K562 (cell line): ENCODE measurements around the gene BCAS1. TPM values are rescaled to one million over a fixed set of nuclear protein-coding genes. Genes with fewer than 3 reads are reported as not detected.
A peak's percentile ranks its signal among the peaks of the same experiment; 100 is the strongest.

Experiments
- ATAC-seq: fragments of 200-7000 bp; cut with Tn5 transposase; 3 replicates; pipeline ENCODE4 v1.9.1; 2020; ENCODE audit warnings: moderate library complexity
- BruUV-seq: library from RNA; stranded (reverse); fragments of 400-500 nt; replicated peaks from 2 replicates; lab custom pipeline; 2021; lab: Mats Ljungman, UMichigan
- CTCF ChIA-PET: fragments of 300-600 bp; formaldehyde crosslinking; extraction: SDS; loops from one replicate; lab custom pipeline; 2021; ENCODE audit warnings: low intra/inter-chr PET ratio; lab: Yijun Ruan, JAX
- POLR2A ChIA-PET: fragments of 300-600, 350-650 bp; sonication (Branson Sonifier 250); formaldehyde crosslinking; extraction: SDS; loops from one replicate; lab custom pipeline; 2021; ENCODE audit warnings: antibody characterized with exemption, inconsistent platforms; lab: Yijun Ruan, JAX
- DNase-seq, 4 experiments: peaks; one replicate each; pipeline versions ENCODE4 v3.0.0 to v3.0.0-alpha.2; 2011 to 2018; ENCODE audit warnings: low spot score in 3 of 4, mixed read lengths in 3 of 4; ENCODE audit errors: extremely low read depth in 1 of 4
- FAIRE-seq: peaks from 2 replicates; lab custom pipeline; 2011; peaks lifted over from hg19 to GRCh38; lab: Jason Lieb, UNC
- H2AFZ ChIP-seq: 2 replicates; pipeline ENCODE4 v1.6.0; 2011; ENCODE audit warnings: low read depth, low read length, control low read depth, inconsistent platforms
- H3K27ac ChIP-seq: fragments of 200-600 bp; 3 replicates; pipeline ENCODE4 v1.8.0; 2011; ENCODE audit warnings: low read depth, mild to moderate bottlenecking, control low read depth, inconsistent platforms, low read length, moderate library complexity, mixed read lengths; ENCODE audit errors: extremely low read depth
- H3K27me3 ChIP-seq, 2 experiments: fragments of 300-600 bp in 1 of 2; 2 replicates in 1 of 2; 3 replicates in 1 of 2; pipeline versions ENCODE4 v1.6.0 to v1.8.0; 2011; ENCODE audit warnings: inconsistent platforms in 2 of 2, low read length in 2 of 2, mild to moderate bottlenecking in 1 of 2, mixed read lengths in 1 of 2, moderate library complexity in 1 of 2; ENCODE audit not compliant: control insufficient read depth in 2 of 2, insufficient read depth in 2 of 2
- H3K36me3 ChIP-seq: fragments of 300-600 bp; 3 replicates; pipeline ENCODE4 v1.8.0; 2011; ENCODE audit warnings: mild to moderate bottlenecking, low read length, inconsistent platforms; ENCODE audit not compliant: control insufficient read depth, insufficient read depth
- H3K4me1 ChIP-seq, 2 experiments: fragments of 200-600 bp in 1 of 2; replicated peaks in 1 of 2; 2 replicates in 1 of 2; 3 replicates in 1 of 2; pipeline versions ENCODE4 v1.5.1 to v1.8.0; 2011; ENCODE audit warnings: inconsistent platforms in 2 of 2, low read length in 2 of 2, mild to moderate bottlenecking in 1 of 2, mixed read lengths in 1 of 2, moderate library complexity in 1 of 2; ENCODE audit not compliant: control insufficient read depth in 2 of 2, insufficient read depth in 2 of 2
- H3K4me2 ChIP-seq: 2 replicates; pipeline ENCODE4 v1.6.1; 2011; ENCODE audit warnings: low read length, control low read depth, inconsistent platforms, mixed read lengths; ENCODE audit not compliant: insufficient read depth
- H3K4me3 ChIP-seq: fragments of 200-600 bp; sonication (generic), shearing (Covaris generic); 2 replicates; pipeline ENCODE4 v1.5.1; 2016; ENCODE audit warnings: control low read depth, inconsistent platforms
- H3K79me2 ChIP-seq: fragments of 200-600 bp; 3 replicates; pipeline ENCODE4 v1.8.0; 2011; ENCODE audit warnings: low read length, inconsistent platforms; ENCODE audit not compliant: control insufficient read depth, insufficient read depth
- H3K9ac ChIP-seq, 2 experiments: 2 replicates each; pipeline versions ENCODE4 v1.6.0 to v1.6.1; 2011; ENCODE audit warnings: low read depth in 2 of 2, low read length in 2 of 2, control low read depth in 1 of 2, inconsistent platforms in 1 of 2, mild to moderate bottlenecking in 1 of 2, mixed read lengths in 1 of 2; ENCODE audit not compliant: insufficient read depth in 1 of 2
- H3K9me1 ChIP-seq: one replicate; pipeline ENCODE4 v1.6.0; 2011; ENCODE audit warnings: inconsistent platforms, mild to moderate bottlenecking, low read length, moderate library complexity; ENCODE audit not compliant: control insufficient read depth, insufficient read depth
- H3K9me3 ChIP-seq: replicated peaks from 2 replicates; pipeline ENCODE4 v1.5.1; 2011; ENCODE audit warnings: low read depth, low read length, inconsistent platforms; ENCODE audit not compliant: control insufficient read depth, insufficient read depth
- H4K20me1 ChIP-seq: replicated peaks from 2 replicates; pipeline ENCODE4 v1.6.1; 2011; ENCODE audit warnings: low read length, inconsistent platforms, mixed read lengths; ENCODE audit not compliant: control insufficient read depth, insufficient read depth
- ATF6 ChIP-seq: sonication (generic); formaldehyde crosslinking; IDR thresholded peaks from 2 replicates; pipeline ENCODE4 v1.4.0; 2020; ENCODE audit warnings: mild to moderate bottlenecking, missing genetic modification reagents
- BCLAF1 ChIP-seq, 2 experiments: fragments of 450-650 bp in 1 of 2; IDR thresholded peaks; 2 replicates each; pipeline ENCODE4 v1.6.1; 2011 to 2017; ENCODE audit warnings: low read depth in 2 of 2, antibody characterized with exemption in 1 of 2, borderline replicate concordance in 1 of 2, low read length in 1 of 2, mild to moderate bottlenecking in 1 of 2, mixed read lengths in 1 of 2; ENCODE audit not compliant: control insufficient read depth in 1 of 2
- POLR2AphosphoS5 ChIP-seq: IDR thresholded peaks from 2 replicates; pipeline ENCODE4 v1.6.1; 2011; ENCODE audit warnings: mild to moderate bottlenecking, low read depth, low read length, moderate library complexity; ENCODE audit not compliant: control insufficient read depth, insufficient read depth
- RFX1 ChIP-seq: fragments of 450-650 bp; IDR thresholded peaks from 2 replicates; pipeline ENCODE4 v1.6.1; 2016; ENCODE audit warnings: mild to moderate bottlenecking, moderate library complexity
- WGBS: fragments of 100-300 bp; shearing (Covaris generic); methylation state at CpG from one replicate; pipeline ENCODE4 v1.1.6; 2016; ENCODE audit warnings: low coverage, mixed read lengths; ENCODE audit not compliant: insufficient coverage; ENCODE audit errors: missing lambda C conversion rate; 5-methylcytosine and 5-hydroxymethylcytosine counted together
- in situ Hi-C: fragments of 300-500 bp; cut with MboI; formaldehyde crosslinking; loops from 4 replicates; pipeline ENCODE4 v1.15.0; 2018; ENCODE audit warnings: inconsistent platforms, mixed read lengths
- intact Hi-C: fragments of 100-400 bp; cut with micrococcal nuclease; formaldehyde crosslinking; loops from 2 replicates; pipeline ENCODE4 v1.14.2; 2022
- polyA plus RNA-seq, 8 experiments: library from polyadenylated mRNA; depleted of rRNA in 4 of 8; stranded (reverse) in 5 of 8; unstranded in 3 of 8; fragments of >200 nt; fragmentation: Nextera tagmentation in 2 of 8; fragmentation: Illumina TruSeq in 1 of 8; extraction: Ambion mirVana in 2 of 8; extraction: Trizol in 1 of 8; gene quantifications; 2 replicates each; pipeline versions ENCODE4 v1.2.1 to v1.2.3, GENCODE V29; 2011 to 2014; ENCODE audit warnings: inconsistent platforms in 1 of 8, missing spikeins in 1 of 8
- total RNA-seq, 7 experiments: library from RNA; depleted of rRNA in 6 of 7; stranded (reverse); fragments of >200 nt in 6 of 7; fragmentation: Illumina TruSeq in 2 of 7; extraction: Trizol in 2 of 7; gene quantifications; 2 replicates each; pipeline versions ENCODE4 v1.2.1 to v1.2.3, GENCODE V29; 2011 to 2021; ENCODE audit warnings: low replicate concordance in 1 of 7
- TF ChIP-seq, protein P1 (sequence below), 3 experiments: fragments of 200-800 bp in 1 of 3; fragments of 250-450 bp in 1 of 3; fragments of 450-650 bp in 1 of 3; sonication (Bioruptor Pico) in 1 of 3; sonication (Bioruptor generic) in 1 of 3; formaldehyde crosslinking in 1 of 3; IDR thresholded peaks; 2 replicates each; pipeline versions ENCODE4 v1.6.1 to v1.8.0; 2016 to 2022; ENCODE audit warnings: mild to moderate bottlenecking in 2 of 3, missing genetic modification characterization in 2 of 3, missing compliant biosample characterization in 1 of 3, moderate library complexity in 1 of 3

The BCAS1 gene
- total and polyA plus RNA-seq, 9 of the 15 experiments (the other 6 are each of a cell fraction or from before 2014, with no cell fraction given) = 0.18 to 2.3 (median 0.93) TPM

DNA sequence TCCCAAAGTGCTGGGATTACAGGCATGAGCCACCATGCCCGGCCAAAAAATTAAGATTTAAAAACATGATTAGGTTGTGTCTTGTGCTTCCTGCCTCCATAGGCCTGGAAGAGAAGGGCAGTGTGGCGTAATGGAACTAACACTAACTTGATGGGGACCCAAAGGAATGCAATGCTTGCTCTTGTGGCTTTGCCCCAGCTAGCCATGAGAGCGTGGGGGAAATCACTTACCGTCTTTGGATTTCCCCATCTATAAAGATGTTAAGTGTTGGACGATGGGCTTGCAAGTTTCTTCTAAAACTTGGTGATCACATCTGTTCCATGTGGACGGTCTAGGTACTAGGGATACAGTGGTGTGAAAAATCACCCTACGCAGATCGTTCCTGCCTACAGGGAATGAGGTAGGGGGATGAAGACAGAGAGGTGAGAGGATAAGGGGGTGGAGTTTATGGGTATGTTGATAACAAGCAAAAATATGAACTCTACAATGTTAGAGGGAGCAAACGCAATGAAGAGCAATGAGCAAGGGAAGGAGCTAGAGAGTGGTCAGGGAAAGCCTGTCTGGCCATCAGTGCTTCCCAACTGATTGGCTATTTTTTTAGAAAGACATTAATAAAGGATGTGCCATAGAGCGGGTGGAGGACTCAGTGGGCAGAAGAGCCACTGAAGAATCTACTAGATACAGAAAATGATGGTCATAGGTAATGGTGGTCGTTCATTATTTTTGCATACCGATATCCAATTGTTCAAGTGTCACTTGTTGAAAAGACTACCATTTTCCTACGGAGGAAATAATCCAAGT lies 165.2 kb downstream of the BCAS1 start:
- H3K27ac ChIP-seq = no peak overlapping the region
- H2AFZ ChIP-seq = peak overlapping the region; percentile 96; the same call in 1 of the 2 replicates
- peaks cover 6 to 25% of the 10 kb centered on the region in 2 experiments; a peak in 4 of 5 replicates for H3K4me1 ChIP-seq
- CTCF ChIA-PET = no interaction called here
- no peaks in the 10 kb centered on the region for H3K79me2 ChIP-seq
- H3K4me2 ChIP-seq = no peak overlapping the region
- ATAC-seq (no peak), FAIRE-seq (no peak), DNase-seq (no peak)
- H3K4me3 ChIP-seq = no peak overlapping the region
- H3K27me3 ChIP-seq = no peaks in the 10 kb centered on the region
- 72% methylated on average over 13 of the region's 13 CpGs for WGBS
- H3K9me1 ChIP-seq = no peaks in the 10 kb centered on the region
- intact Hi-C loops (no loop called here), in situ Hi-C loops (no loop called here)
- POLR2A ChIA-PET = no interaction called here
- H3K36me3 ChIP-seq = no peaks in the 10 kb centered on the region
- H3K9me3 ChIP-seq = no peaks in the 10 kb centered on the region
- no peaks in the 10 kb centered on the region for H4K20me1 ChIP-seq
- no peak for TF ChIP-seq POLR2AphosphoS5
- 0 out of 2 replicates have a peak, but pooled peaks have one; percentile 1 for TF ChIP-seq RFX1
- no peak for TF ChIP-seq ATF6 (CRISPR knock-in tag)
- TF ChIP-seq BCLAF1 (IDR thresholded peaks at IDR 0.05; ENCODE audit: borderline replicate concordance in 1 of 2, control insufficient read depth in 1 of 2, low read depth in 2 of 2, low read length in 1 of 2) = 0 out of 4 replicates have a peak, but pooled peaks of 1 of the 2 experiments have one; percentile 63
- TF ChIP-seq, protein P1, sequence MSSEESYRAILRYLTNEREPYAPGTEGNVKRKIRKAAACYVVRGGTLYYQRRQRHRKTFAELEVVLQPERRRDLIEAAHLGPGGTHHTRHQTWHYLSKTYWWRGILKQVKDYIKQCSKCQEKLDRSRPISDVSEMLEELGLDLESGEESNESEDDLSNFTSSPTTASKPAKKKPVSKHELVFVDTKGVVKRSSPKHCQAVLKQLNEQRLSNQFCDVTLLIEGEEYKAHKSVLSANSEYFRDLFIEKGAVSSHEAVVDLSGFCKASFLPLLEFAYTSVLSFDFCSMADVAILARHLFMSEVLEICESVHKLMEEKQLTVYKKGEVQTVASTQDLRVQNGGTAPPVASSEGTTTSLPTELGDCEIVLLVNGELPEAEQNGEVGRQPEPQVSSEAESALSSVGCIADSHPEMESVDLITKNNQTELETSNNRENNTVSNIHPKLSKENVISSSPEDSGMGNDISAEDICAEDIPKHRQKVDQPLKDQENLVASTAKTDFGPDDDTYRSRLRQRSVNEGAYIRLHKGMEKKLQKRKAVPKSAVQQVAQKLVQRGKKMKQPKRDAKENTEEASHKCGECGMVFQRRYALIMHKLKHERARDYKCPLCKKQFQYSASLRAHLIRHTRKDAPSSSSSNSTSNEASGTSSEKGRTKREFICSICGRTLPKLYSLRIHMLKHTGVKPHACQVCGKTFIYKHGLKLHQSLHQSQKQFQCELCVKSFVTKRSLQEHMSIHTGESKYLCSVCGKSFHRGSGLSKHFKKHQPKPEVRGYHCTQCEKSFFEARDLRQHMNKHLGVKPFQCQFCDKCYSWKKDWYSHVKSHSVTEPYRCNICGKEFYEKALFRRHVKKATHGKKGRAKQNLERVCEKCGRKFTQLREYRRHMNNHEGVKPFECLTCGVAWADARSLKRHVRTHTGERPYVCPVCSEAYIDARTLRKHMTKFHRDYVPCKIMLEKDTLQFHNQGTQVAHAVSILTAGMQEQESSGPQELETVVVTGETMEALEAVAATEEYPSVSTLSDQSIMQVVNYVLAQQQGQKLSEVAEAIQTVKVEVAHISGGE (CRISPR knock-in tag; IDR thresholded peaks at IDR 0.05) = peak in 1 of 3 experiments; percentile 75; a peak in 2 of 6 replicates
- no TSS peak for BruUV-seq
- H3K9ac ChIP-seq = no peak overlapping the region
